ENCODE data around the gene TMEM143. TPM values are rescaled to one million over a fixed set of nuclear protein-coding genes. Genes with fewer than 3 reads are reported as not detected.

Gene TMEM143
- total RNA-seq, 1 donor from 2014 or later, result 11.1 TPM

DNA sequence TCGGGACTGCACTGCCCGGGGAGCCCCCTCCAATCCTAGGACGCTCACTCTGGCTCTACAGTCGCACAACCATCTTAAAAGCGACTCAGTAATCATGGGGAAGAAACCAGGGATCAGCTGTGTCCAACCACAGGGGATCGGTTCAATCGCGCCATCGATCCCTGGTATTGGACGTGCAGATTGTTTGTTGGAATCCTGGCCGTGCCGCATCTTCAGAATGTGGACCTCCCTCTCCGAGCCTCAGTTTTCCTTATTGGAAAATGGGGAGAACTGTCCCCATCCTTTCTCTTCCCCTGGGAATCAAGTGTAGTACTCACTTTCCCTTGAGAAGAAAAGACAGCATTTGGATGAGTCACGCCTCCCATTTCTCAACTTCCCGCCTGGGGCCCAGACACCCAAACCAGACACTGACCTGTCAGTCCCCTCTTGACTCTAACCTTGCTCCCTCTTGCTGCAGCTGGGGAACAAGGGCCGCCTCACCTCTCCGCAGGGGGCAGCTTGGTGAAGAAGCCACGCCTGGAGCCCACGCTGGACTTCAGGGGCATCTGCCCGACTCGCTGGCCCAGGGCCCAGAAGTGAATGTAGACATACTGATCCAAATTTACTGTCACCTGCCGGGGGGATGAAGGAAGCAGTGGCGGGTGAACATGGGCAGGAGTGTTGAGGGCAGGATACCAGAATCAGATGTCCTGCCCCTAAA is 20.7 kb downstream of the TMEM143 start:
- H3K36me3 ChIP-seq, result peaks cover 7% of the 10 kb centered on the region
- no peak for ATAC-seq
- intact Hi-C loops (cut with DNase I), result no loop called here
- TF ChIP-seq CTCF (IDR thresholded peaks at IDR 0.05), result no peak
- H3K27me3 ChIP-seq (ENCODE audit: low read depth), result no peaks in the 10 kb centered on the region
- no peak overlapping the region for H3K4me3 ChIP-seq
- H3K4me1 ChIP-seq, result no peaks in the 10 kb centered on the region
- H3K9me3 ChIP-seq, result no peaks in the 10 kb centered on the region
- DNase-seq, result no peak
- no peak overlapping the region for H3K27ac ChIP-seq

DNA sequence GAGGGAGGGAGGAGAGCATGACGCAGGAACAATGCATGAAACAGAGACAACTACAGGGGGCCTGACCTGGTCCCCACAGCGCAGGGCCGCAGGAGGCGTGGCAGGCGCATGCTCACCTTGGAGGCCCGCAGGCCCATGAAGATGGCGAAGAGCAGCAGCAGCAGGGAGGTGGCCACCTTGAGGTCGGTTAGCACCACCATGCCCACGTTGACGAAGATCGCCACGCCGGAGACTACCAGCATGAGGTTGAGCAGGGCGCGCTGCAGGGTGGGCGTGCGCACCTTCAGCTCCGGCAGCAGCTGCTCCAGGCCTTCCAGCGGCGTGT is 21.4 kb downstream of the TMEM143 start:
- peaks cover 7% of the 10 kb centered on the region for H3K36me3 ChIP-seq
- H3K9me3 ChIP-seq, result no peaks in the 10 kb centered on the region
- ATAC-seq (no peak), DNase-seq (no peak)
- no peak for TF ChIP-seq CTCF (IDR thresholded peaks at IDR 0.05)
- H3K4me3 ChIP-seq, result no peak overlapping the region
- intact Hi-C loops (cut with DNase I), result no loop called here
- no peak overlapping the region for H3K27ac ChIP-seq
- no peaks in the 10 kb centered on the region for H3K27me3 ChIP-seq (ENCODE audit: low read depth)
- H3K4me1 ChIP-seq, result no peaks in the 10 kb centered on the region

DNA sequence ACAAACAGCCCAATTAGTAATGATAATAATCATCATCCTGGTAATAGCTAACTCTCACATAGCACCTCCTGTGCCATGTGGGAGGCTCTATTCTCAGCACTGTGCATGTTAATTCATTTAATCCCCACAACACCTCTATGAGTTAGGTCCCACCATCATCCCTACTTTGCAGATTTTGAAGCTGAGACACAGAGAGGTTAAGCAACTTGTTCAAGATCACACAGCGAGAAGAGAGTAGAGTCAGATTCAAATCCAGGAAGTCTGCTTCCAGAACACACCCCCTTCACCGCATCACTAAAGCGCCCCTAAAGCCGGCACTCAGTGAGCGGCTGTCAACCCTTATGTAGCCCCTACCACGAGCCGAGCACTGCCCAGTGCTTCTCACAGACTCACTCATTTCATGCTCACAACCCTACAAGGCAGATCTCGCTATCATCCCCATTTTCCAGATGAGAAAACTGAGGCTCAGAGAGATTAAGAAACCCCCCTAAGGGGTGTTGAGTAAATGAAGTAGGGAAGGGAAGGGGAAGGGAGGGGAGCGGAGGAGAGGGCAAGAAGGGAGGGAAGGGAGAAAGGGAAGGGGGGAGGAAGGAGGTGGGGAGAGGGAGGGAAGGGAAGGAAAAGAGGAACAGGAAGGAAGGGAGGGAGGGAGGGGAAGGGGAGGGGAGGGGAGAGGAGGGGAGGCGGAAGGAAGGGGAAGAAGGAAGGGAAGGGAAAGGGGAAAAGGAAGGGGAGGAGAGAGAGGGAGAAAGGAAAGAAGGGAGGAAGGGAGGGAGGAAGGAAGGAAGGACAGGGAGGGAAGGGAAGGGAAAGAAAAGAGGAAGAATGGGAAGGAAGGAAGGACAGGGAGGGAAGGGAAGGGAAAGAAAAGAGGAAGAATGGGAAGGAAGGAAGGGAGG is 22.0 kb downstream of the TMEM143 start:
- TF ChIP-seq CTCF (IDR thresholded peaks at IDR 0.05), result no peak
- Histone ChIP-seq H3K4me1 (no peaks in the 10 kb centered on the region), H3K36me3 (peaks cover 7% of the 10 kb centered on the region), H3K27me3 (ENCODE audit: low read depth) (no peaks in the 10 kb centered on the region), H3K27ac (no peak overlapping the region), H3K9me3 (no peaks in the 10 kb centered on the region), H3K4me3 (no peak overlapping the region)
- intact Hi-C loops (cut with DNase I), result no loop called here
- no peak for DNase-seq
- no peak for ATAC-seq

- Histone ChIP-seq H3K36me3 (peaks cover 7% of the 10 kb centered on the region), H3K4me1 (no peaks in the 10 kb centered on the region), H3K4me3 (no peak overlapping the region), H3K27me3 (ENCODE audit: low read depth) (no peaks in the 10 kb centered on the region), H3K9me3 (no peaks in the 10 kb centered on the region), H3K27ac (no peak overlapping the region)
- TF ChIP-seq CTCF (IDR thresholded peaks at IDR 0.05), result no peak
- no peak for DNase-seq
- intact Hi-C loops (cut with DNase I), result no loop called here
- no peak for ATAC-seq
Observed at GRCh38 chr19:48340995-48341394, 22.7 kb downstream of the TMEM143 start.

- Histone ChIP-seq H3K4me3 (no peak overlapping the region), H3K4me1 (peaks cover 2% of the 10 kb centered on the region), H3K36me3 (peaks cover 7% of the 10 kb centered on the region), H3K9me3 (no peaks in the 10 kb centered on the region), H3K27me3 (ENCODE audit: low read depth) (no peaks in the 10 kb centered on the region), H3K27ac (no peak overlapping the region)
- DNase-seq (no peak), ATAC-seq (no peak)
- intact Hi-C loops (cut with DNase I), result no loop called here
- no peak for TF ChIP-seq CTCF (IDR thresholded peaks at IDR 0.05)
Observed at GRCh38 chr19:48338802-48339503, 24.8 kb downstream of the TMEM143 start.
